HepG2 (cell line): ENCODE results near the gene TARDBP. TPM values are rescaled to one million over a fixed set of nuclear protein-coding genes. Genes with fewer than 3 reads are reported as not detected.

Experiments used
- ATAC-seq: fragments of 200-7000 bp; cut with Tn5 transposase; 3 replicates; pipeline ENCODE4 v1.9.1; 2020; ENCODE audit warnings: mild to moderate bottlenecking, moderate library complexity
- BruUV-seq: library from RNA; stranded (reverse); fragments of 400-500 nt; replicated peaks from 2 replicates; lab custom pipeline; 2021; lab: Mats Ljungman, UMichigan
- CTCF ChIA-PET: fragments of 300-600 bp; formaldehyde crosslinking; extraction: SDS; loops from one replicate; lab custom pipeline; 2021; ENCODE audit warnings: low total read pairs, inconsistent platforms, low intra/inter-chr PET ratio; lab: Yijun Ruan, JAX
- POLR2A ChIA-PET: fragments of 350-600 bp; sonication (Branson Sonifier 250); formaldehyde crosslinking; loops from one replicate; lab custom pipeline; 2020; ENCODE audit warnings: antibody characterized with exemption, inconsistent platforms; lab: Yijun Ruan, JAX
- DNase-seq: peaks from one replicate; pipeline ENCODE4 v3.0.0-alpha.2; 2015; ENCODE audit warnings: low spot score
- FAIRE-seq: peaks from 3 replicates; lab custom pipeline; 2011; peaks lifted over from hg19 to GRCh38; lab: Jason Lieb, UNC
- H2AFZ ChIP-seq: one replicate; pipeline ENCODE4 v1.6.1; 2011; ENCODE audit warnings: low read length, inconsistent platforms
- H3K27ac ChIP-seq: fragments of 300-600 bp; 3 replicates; pipeline ENCODE4 v1.8.0; 2011; ENCODE audit warnings: mixed run types, mild to moderate bottlenecking, mixed read lengths, low read length, inconsistent platforms; ENCODE audit not compliant: insufficient read depth; ENCODE audit errors: extremely low read length
- H3K27me3 ChIP-seq, 2 experiments: fragments of 200-600 bp in 1 of 2; 2 replicates in 1 of 2; 3 replicates in 1 of 2; pipeline versions ENCODE4 v1.6.0 to v1.8.0; 2011; ENCODE audit warnings: low read length in 2 of 2, mild to moderate bottlenecking in 2 of 2, moderate library complexity in 2 of 2, inconsistent platforms in 1 of 2; ENCODE audit not compliant: insufficient read depth in 2 of 2, control insufficient read depth in 1 of 2
- H3K36me3 ChIP-seq, 2 experiments: fragments of 200-600 bp in 1 of 2; replicated peaks in 1 of 2; 2 replicates in 1 of 2; 3 replicates in 1 of 2; pipeline versions ENCODE4 v1.5.1 to v1.8.0; 2011; ENCODE audit warnings: low read length in 2 of 2, inconsistent platforms in 1 of 2; ENCODE audit not compliant: insufficient read depth in 2 of 2, control insufficient read depth in 1 of 2
- H3K4me1 ChIP-seq: 2 replicates; pipeline ENCODE4 v1.5.1; 2012; ENCODE audit warnings: low read length, inconsistent platforms; ENCODE audit not compliant: insufficient read depth
- H3K4me2 ChIP-seq: 2 replicates; pipeline ENCODE4 v1.6.0; 2011; ENCODE audit warnings: low read depth, low read length, inconsistent platforms
- H3K4me3 ChIP-seq, 3 experiments: fragments of 200-600 bp in 1 of 3; sonication (generic), shearing (Covaris generic) in 1 of 3; replicated peaks in 1 of 3; 2 replicates each; pipeline ENCODE4 v1.5.1; 2011 to 2016; ENCODE audit warnings: low read length in 3 of 3, inconsistent platforms in 2 of 3, low read depth in 2 of 3, mild to moderate bottlenecking in 2 of 3, control low read depth in 1 of 3, mixed read lengths in 1 of 3; ENCODE audit not compliant: insufficient read depth in 1 of 3
- H3K79me2 ChIP-seq: one replicate; pipeline ENCODE4 v1.6.1; 2011; ENCODE audit warnings: low read length, inconsistent platforms; ENCODE audit not compliant: insufficient read depth
- H3K9ac ChIP-seq: 2 replicates; pipeline ENCODE4 v1.6.0; 2011; ENCODE audit warnings: mild to moderate bottlenecking, low read depth, low read length, inconsistent platforms; ENCODE audit not compliant: insufficient read depth
- H3K9me3 ChIP-seq: 2 replicates; pipeline ENCODE4 v1.5.1; 2012; ENCODE audit warnings: mild to moderate bottlenecking, low read length
- H4K20me1 ChIP-seq: 2 replicates; pipeline ENCODE4 v1.6.0; 2011; ENCODE audit warnings: inconsistent platforms, mild to moderate bottlenecking, low read length, moderate library complexity; ENCODE audit not compliant: insufficient read depth
- ARHGAP35 ChIP-seq: sonication (generic); formaldehyde crosslinking; IDR thresholded peaks from 2 replicates; pipeline ENCODE4 v1.9.0; 2022; ENCODE audit warnings: mild to moderate bottlenecking, inconsistent platforms, moderate library complexity, missing genetic modification reagents, borderline replicate concordance
- MATR3 ChIP-seq: sonication (generic); formaldehyde crosslinking; IDR thresholded peaks from 2 replicates; pipeline ENCODE4 v1.4.0; 2020; ENCODE audit warnings: missing genetic modification reagents
- NCOA2 ChIP-seq: sonication (generic); formaldehyde crosslinking; IDR thresholded peaks from 2 replicates; pipeline ENCODE4 v1.8.0; 2022; ENCODE audit warnings: inconsistent platforms
- NRL ChIP-seq: sonication (generic); formaldehyde crosslinking; IDR thresholded peaks from 2 replicates; pipeline ENCODE4 v1.5.0; 2020; ENCODE audit warnings: missing genetic modification reagents, mild to moderate bottlenecking, moderate library complexity, borderline replicate concordance
- PRMT3 ChIP-seq: sonication (generic); formaldehyde crosslinking; IDR thresholded peaks from 2 replicates; pipeline ENCODE4 v1.8.1; 2022; ENCODE audit warnings: low read depth, mild to moderate bottlenecking, moderate library complexity, missing genetic modification reagents, borderline replicate concordance
- SMAD9 ChIP-seq: sonication (generic); formaldehyde crosslinking; IDR thresholded peaks from 2 replicates; pipeline ENCODE4 v1.5.1; 2020; ENCODE audit warnings: mild to moderate bottlenecking, missing genetic modification reagents
- TAF15 ChIP-seq: fragments of 200-400 bp; formaldehyde crosslinking; IDR thresholded peaks from one replicate; pipeline ENCODE4 v1.6.1; 2018; ENCODE audit warnings: mild to moderate bottlenecking, low read depth, low read length; ENCODE audit not compliant: poor library complexity, severe bottlenecking
- ZNF263 ChIP-seq: sonication (generic); formaldehyde crosslinking; IDR thresholded peaks from 2 replicates; pipeline ENCODE4 v1.4.0; 2020; ENCODE audit warnings: missing genetic modification reagents
- ZNF614 ChIP-seq: IDR thresholded peaks from 2 replicates; pipeline ENCODE4 v1.6.1; 2018; ENCODE audit warnings: missing biosample characterization, missing genetic modification reagents, inconsistent platforms, borderline replicate concordance
- ZNF724P ChIP-seq: sonication (generic); formaldehyde crosslinking; IDR thresholded peaks from 2 replicates; pipeline ENCODE4 v1.8.0; 2022; ENCODE audit warnings: missing genetic modification reagents, borderline replicate concordance
- WGBS: methylation state at CpG from one replicate; pipeline ENCODE4 v1.1.6; 2017; ENCODE audit warnings: low lambda C conversion rate; 5-methylcytosine and 5-hydroxymethylcytosine counted together
- in situ Hi-C: cut with HindIII; loops from 2 replicates; pipeline ENCODE4 v1.10.0; 2017; ENCODE audit warnings: low pct_unique_long_range_greater_than_20kb; ENCODE audit not compliant: extremely low pct_ligation_motif_present
- intact Hi-C: fragments of 100-400 bp; cut with micrococcal nuclease; formaldehyde crosslinking; loops from one replicate; pipeline ENCODE4 v1.10.0; 2022; ENCODE audit not compliant: unreplicated experiment
- polyA plus RNA-seq, 8 experiments: library from polyadenylated mRNA; depleted of rRNA in 3 of 8; stranded (reverse) in 7 of 8; unstranded in 1 of 8; fragments of >200 nt; fragmentation: Illumina TruSeq in 4 of 8; extraction: Trizol in 4 of 8; gene quantifications; 2 replicates each; pipeline versions ENCODE4 v1.2.1 to v1.2.3, GENCODE V29; 2011 to 2016; ENCODE audit warnings: low read depth in 4 of 8, missing spikeins in 1 of 8, mixed read lengths in 1 of 8; ENCODE audit not compliant: insufficient read depth in 1 of 8
- total RNA-seq, 5 experiments: library from RNA; depleted of rRNA; stranded (reverse); fragments of >200 nt; fragmentation: Illumina TruSeq; extraction: Trizol; gene quantifications; 2 replicates each; pipeline ENCODE4 v1.2.3, GENCODE V29; 2016; ENCODE audit warnings: low read depth in 1 of 5
- TF ChIP-seq, protein P1 (sequence below): sonication (generic); formaldehyde crosslinking; IDR thresholded peaks from 2 replicates; pipeline ENCODE4 v1.9.0; 2021; ENCODE audit warnings: missing genetic modification reagents, mild to moderate bottlenecking, borderline replicate concordance
- TF ChIP-seq, protein P2 (sequence below), 2 experiments: sonication (generic) in 1 of 2; formaldehyde crosslinking in 1 of 2; IDR thresholded peaks; 2 replicates each; pipeline versions ENCODE4 v1.4.0 to v1.6.1; 2018 to 2020; ENCODE audit warnings: missing genetic modification reagents in 2 of 2, borderline replicate concordance in 1 of 2, low read depth in 1 of 2, mild to moderate bottlenecking in 1 of 2, missing biosample characterization in 1 of 2
- TF ChIP-seq, protein P3 (sequence below), 2 experiments: sonication (generic) in 1 of 2; formaldehyde crosslinking in 1 of 2; IDR thresholded peaks; 2 replicates each; pipeline versions ENCODE4 v1.4.0 to v1.6.1; 2016 to 2020; ENCODE audit warnings: borderline replicate concordance in 1 of 2, low read depth in 1 of 2, mild to moderate bottlenecking in 1 of 2, missing genetic modification reagents in 1 of 2

TARDBP gene
- total and polyA plus RNA-seq, 2 of the 13 experiments (the other 11 are each of a cell fraction or from before 2014, with no cell fraction given), result 62.4 to 93.0 TPM

DNA sequence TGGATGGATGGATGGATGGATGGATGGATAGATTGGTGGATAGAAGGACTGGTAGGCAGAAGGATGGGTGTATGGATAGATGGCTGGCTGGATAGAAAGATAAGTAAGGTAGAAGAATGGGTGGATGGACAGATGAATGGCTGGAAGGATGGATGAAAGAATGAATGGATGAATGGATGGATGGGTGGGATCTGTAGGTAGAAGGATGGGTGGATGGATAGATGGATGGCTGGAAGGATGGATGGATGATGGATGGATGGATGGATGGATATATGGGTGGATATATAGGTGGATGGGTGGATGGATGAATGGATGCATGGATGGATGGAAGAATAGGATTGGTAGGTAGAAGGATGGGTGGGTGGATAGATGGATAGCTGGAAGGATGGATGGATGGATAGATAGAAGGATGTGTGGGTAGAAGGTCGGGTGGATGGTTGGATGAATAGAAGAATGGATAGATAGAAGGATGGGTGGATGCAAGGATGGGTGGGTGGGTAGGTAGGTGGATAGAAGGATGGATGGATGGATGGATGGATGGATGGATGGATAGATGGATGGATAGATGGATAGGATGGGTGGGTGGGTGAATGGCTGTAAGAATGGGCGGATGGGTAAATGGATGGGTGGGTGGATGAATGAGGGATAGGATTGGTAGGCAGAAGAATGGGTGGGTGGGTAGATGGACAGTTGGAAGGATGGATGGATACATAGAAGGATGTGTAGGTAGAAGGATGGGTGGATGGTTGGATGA lies 27.1 kb downstream of the TARDBP start:
- Histone ChIP-seq H3K4me1 (no peaks in the 10 kb centered on the region), H3K9me3 (no peaks in the 10 kb centered on the region), H2AFZ (no peak overlapping the region), H3K4me2 (no peak overlapping the region), H3K79me2 (no peaks in the 10 kb centered on the region), H3K9ac (no peak overlapping the region), H4K20me1 (no peaks in the 10 kb centered on the region), H3K36me3 (no peaks in the 10 kb centered on the region), H3K27ac (no peak overlapping the region), H3K27me3 (no peaks in the 10 kb centered on the region), H3K4me3 (no peak overlapping the region)
- FAIRE-seq (no peak), DNase-seq (no peak), ATAC-seq (no peak)
- in situ Hi-C loops (loop anchor here (25.0 kb wide), 1 partner anchor 598 kb away; no protein-coding TSS in a partner anchor), intact Hi-C loops (loop anchor here (5.0 kb wide), 1 partner anchor 58 kb away; the partner anchor contains the start of gene EXOSC10)
- CTCF ChIA-PET, result no interaction called here
- POLR2A ChIA-PET, result no interaction called here
- BruUV-seq, result no TSS peak
- WGBS, result 57% methylated on average over 2 of the region's 2 CpGs
- TF ChIP-seq ZNF724P (CRISPR knock-in tag), result no peak
- no peak for TF ChIP-seq TAF15
- TF ChIP-seq NRL (CRISPR knock-in tag), result no peak
- no peak for TF ChIP-seq ZNF263 (CRISPR knock-in tag)
- TF ChIP-seq ARHGAP35 (CRISPR knock-in tag), result no peak
- no peak for TF ChIP-seq ZNF614 (CRISPR knock-in tag)
- TF ChIP-seq, protein P1, sequence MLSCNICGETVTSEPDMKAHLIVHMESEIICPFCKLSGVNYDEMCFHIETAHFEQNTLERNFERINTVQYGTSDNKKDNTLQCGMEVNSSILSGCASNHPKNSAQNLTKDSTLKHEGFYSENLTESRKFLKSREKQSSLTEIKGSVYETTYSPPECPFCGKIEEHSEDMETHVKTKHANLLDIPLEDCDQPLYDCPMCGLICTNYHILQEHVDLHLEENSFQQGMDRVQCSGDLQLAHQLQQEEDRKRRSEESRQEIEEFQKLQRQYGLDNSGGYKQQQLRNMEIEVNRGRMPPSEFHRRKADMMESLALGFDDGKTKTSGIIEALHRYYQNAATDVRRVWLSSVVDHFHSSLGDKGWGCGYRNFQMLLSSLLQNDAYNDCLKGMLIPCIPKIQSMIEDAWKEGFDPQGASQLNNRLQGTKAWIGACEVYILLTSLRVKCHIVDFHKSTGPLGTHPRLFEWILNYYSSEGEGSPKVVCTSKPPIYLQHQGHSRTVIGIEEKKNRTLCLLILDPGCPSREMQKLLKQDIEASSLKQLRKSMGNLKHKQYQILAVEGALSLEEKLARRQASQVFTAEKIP, result no peak
- TF ChIP-seq, protein P2, sequence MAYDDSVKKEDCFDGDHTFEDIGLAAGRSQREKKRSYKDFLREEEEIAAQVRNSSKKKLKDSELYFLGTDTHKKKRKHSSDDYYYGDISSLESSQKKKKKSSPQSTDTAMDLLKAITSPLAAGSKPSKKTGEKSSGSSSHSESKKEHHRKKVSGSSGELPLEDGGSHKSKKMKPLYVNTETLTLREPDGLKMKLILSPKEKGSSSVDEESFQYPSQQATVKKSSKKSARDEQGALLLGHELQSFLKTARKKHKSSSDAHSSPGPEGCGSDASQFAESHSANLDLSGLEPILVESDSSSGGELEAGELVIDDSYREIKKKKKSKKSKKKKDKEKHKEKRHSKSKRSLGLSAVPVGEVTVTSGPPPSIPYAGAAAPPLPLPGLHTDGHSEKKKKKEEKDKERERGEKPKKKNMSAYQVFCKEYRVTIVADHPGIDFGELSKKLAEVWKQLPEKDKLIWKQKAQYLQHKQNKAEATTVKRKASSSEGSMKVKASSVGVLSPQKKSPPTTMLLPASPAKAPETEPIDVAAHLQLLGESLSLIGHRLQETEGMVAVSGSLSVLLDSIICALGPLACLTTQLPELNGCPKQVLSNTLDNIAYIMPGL (CRISPR knock-in tag; IDR thresholded peaks at IDR 0.05; ENCODE audit: borderline replicate concordance in 1 of 2, low read depth in 1 of 2), result no peak
- TF ChIP-seq, protein P3, sequence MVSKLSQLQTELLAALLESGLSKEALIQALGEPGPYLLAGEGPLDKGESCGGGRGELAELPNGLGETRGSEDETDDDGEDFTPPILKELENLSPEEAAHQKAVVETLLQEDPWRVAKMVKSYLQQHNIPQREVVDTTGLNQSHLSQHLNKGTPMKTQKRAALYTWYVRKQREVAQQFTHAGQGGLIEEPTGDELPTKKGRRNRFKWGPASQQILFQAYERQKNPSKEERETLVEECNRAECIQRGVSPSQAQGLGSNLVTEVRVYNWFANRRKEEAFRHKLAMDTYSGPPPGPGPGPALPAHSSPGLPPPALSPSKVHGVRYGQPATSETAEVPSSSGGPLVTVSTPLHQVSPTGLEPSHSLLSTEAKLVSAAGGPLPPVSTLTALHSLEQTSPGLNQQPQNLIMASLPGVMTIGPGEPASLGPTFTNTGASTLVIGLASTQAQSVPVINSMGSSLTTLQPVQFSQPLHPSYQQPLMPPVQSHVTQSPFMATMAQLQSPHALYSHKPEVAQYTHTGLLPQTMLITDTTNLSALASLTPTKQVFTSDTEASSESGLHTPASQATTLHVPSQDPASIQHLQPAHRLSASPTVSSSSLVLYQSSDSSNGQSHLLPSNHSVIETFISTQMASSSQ (IDR thresholded peaks at IDR 0.05; ENCODE audit: low read depth), result no peak
- TF ChIP-seq, protein P3 (CRISPR knock-in tag; IDR thresholded peaks at IDR 0.05; ENCODE audit: borderline replicate concordance), result no peak
- no peak for TF ChIP-seq NCOA2 (CRISPR knock-in tag)
- no peak for TF ChIP-seq PRMT3 (CRISPR knock-in tag)
- TF ChIP-seq MATR3 (CRISPR knock-in tag), result no peak
- no peak for TF ChIP-seq SMAD9 (CRISPR knock-in tag)
